GM12892 (cell line): Measurements from ENCODE around the gene DOCK10.

Experiments
- POLR2A ChIP-seq: IDR thresholded peaks from 2 replicates; pipeline ENCODE4 v1.6.1; 2011; ENCODE audit warnings: low read depth, low read length, control low read depth
- POLR2AphosphoS5 ChIP-seq: IDR thresholded peaks from 2 replicates; pipeline ENCODE4 v1.6.1; 2011; ENCODE audit warnings: low read depth, low read length, control low read depth
- TAF1 ChIP-seq: IDR thresholded peaks from 2 replicates; pipeline ENCODE4 v1.6.1; 2011; ENCODE audit warnings: low read depth, mild to moderate bottlenecking, control low read depth, low read length, borderline replicate concordance

- no peak for TF ChIP-seq POLR2A
- TF ChIP-seq TAF1, result no peak
- no peak for TF ChIP-seq POLR2AphosphoS5
Observed at GRCh38 chr2:224995419-224995818, 46.8 kb downstream of the DOCK10 start.
